Upper lobe of left lung (tissue), 6 donors: ENCODE data around the gene FAT1. TPM values are rescaled to one million over a fixed set of nuclear protein-coding genes. Genes with fewer than 3 reads are reported as not detected.

Experiments used
- ATAC-seq, 2 donors: fragments of 200-7000 bp; cut with Tn5 transposase; one replicate each; pipeline ENCODE4 v1.9.1; 2022; ENCODE audit warnings: mild to moderate bottlenecking in 2 of 2, moderate library complexity in 2 of 2; ENCODE audit not compliant: low FRiP score in 2 of 2
- DNase-seq, 2 donors: peaks; one replicate each; pipeline ENCODE4 v3.0.0-alpha.2; 2019 to 2020
- H3K27ac ChIP-seq, 4 donors: fragments of 200-600 bp; sonication (generic); one replicate each; pipeline ENCODE4 v1.5.1; 2016 to 2019
- H3K27me3 ChIP-seq, 4 donors: fragments of 200-600 bp; sonication (generic); one replicate each; pipeline ENCODE4 v1.5.1; 2017 to 2019
- H3K36me3 ChIP-seq, 4 donors: fragments of 200-600 bp; sonication (generic); one replicate each; pipeline ENCODE4 v1.5.1; 2016 to 2019
- H3K4me1 ChIP-seq, 4 donors: fragments of 200-600 bp; sonication (generic); one replicate each; pipeline ENCODE4 v1.5.1; 2018 to 2019
- H3K4me3 ChIP-seq, 4 donors: fragments of 200-600 bp; sonication (generic); one replicate each; pipeline ENCODE4 v1.5.1; 2017 to 2019; ENCODE audit warnings: mild to moderate bottlenecking in 2 of 4, moderate library complexity in 1 of 4
- H3K9me3 ChIP-seq, 4 donors: fragments of 200-600 bp; sonication (generic); one replicate each; pipeline ENCODE4 v1.5.1; 2018 to 2019
- CTCF ChIP-seq, 6 experiments: fragments of 450-650 bp in 4 of 6; fragments of 200-600 bp in 2 of 6; sonication (generic) in 2 of 6; IDR thresholded peaks; one replicate each; pipeline ENCODE4 v1.5.1; 2016 to 2019; ENCODE audit warnings: antibody characterized with exemption in 6 of 6
- EP300 ChIP-seq, 4 donors: sonication (generic); formaldehyde crosslinking; IDR thresholded peaks; one replicate each; pipeline ENCODE4 v1.5.1; 2017; ENCODE audit warnings: antibody characterized with exemption in 4 of 4, control low read depth in 2 of 4
- POLR2A ChIP-seq, 4 donors: fragments of 450-650 bp; IDR thresholded peaks; one replicate each; pipeline ENCODE4 v1.5.1; 2016 to 2017; ENCODE audit warnings: antibody characterized with exemption in 4 of 4, mild to moderate bottlenecking in 2 of 4
- POLR2AphosphoS5 ChIP-seq, 2 donors: sonication (generic); formaldehyde crosslinking; IDR thresholded peaks; one replicate each; pipeline ENCODE4 v1.5.1; 2017; ENCODE audit warnings: antibody characterized with exemption in 2 of 2
- WGBS, 2 donors: methylation state at CpG; one replicate each; pipeline ENCODE4 v1.1.5; 2017 to 2018; 5-methylcytosine and 5-hydroxymethylcytosine counted together
- total RNA-seq, 6 donors: library from RNA; depleted of rRNA in 4 of 6; stranded (reverse); fragments of >200 nt in 4 of 6; gene quantifications; one replicate each; pipeline versions ENCODE4 v1.1.0 to v1.2.1, GENCODE V29; 2016 to 2021
- donor health status: DM: no; HTN: no; CAD: no; lungs with moderate emphysema.
- donor health status: DM: no; HTN: yes; CAD: no; lungs with severe emphysema.

Gene FAT1
- total RNA-seq, 6 donors from 2014 or later = 42.8 to 92.2 (median 77.4) TPM

- TF ChIP-seq POLR2A (IDR thresholded peaks at IDR 0.05) = no peak
- TF ChIP-seq EP300 (IDR thresholded peaks at IDR 0.05) = no peak
- TF ChIP-seq CTCF (IDR thresholded peaks at IDR 0.05) = no peak
- TF ChIP-seq POLR2AphosphoS5 (IDR thresholded peaks at IDR 0.05) = no peak
- Histone ChIP-seq H3K27ac (no peak overlapping the region), H3K36me3 (no peaks in the 10 kb centered on the region), H3K4me1 (no peaks in the 10 kb centered on the region), H3K27me3 (no peaks in the 10 kb centered on the region), H3K4me3 (no peak overlapping the region), H3K9me3 (peaks cover 0 to 4% (median 0%) of the 10 kb centered on the region in 4 donors)
- DNase-seq = no peak
- no peak for ATAC-seq
- WGBS, 2 donors = 87 to 90% methylated on average over 3 to 4 of the region's 4 CpGs
These were observed 181.9 kb downstream of the FAT1 start for GRCh38 chr4:186541801-186542200.

- Histone ChIP-seq H3K4me1 (no peaks in the 10 kb centered on the region), H3K36me3 (no peaks in the 10 kb centered on the region), H3K27ac (no peak overlapping the region), H3K27me3 (no peaks in the 10 kb centered on the region), H3K9me3 (peaks cover 0 to 4% (median 0%) of the 10 kb centered on the region in 4 donors), H3K4me3 (no peak overlapping the region)
- TF ChIP-seq CTCF (IDR thresholded peaks at IDR 0.05) = no peak
- TF ChIP-seq EP300 (IDR thresholded peaks at IDR 0.05) = no peak
- TF ChIP-seq POLR2A (IDR thresholded peaks at IDR 0.05) = no peak
- no peak for TF ChIP-seq POLR2AphosphoS5 (IDR thresholded peaks at IDR 0.05)
- ATAC-seq (no peak), DNase-seq (no peak)
- 78 to 81% methylated on average over 19 of the region's 19 CpGs for WGBS, 2 donors
These were observed 185.7 kb downstream of the FAT1 start for GRCh38 chr4:186537843-186538521.

Other genes starting within 250 kb of the FAT1 start
- not detected for gene MTNR1A, start 168.3 kb downstream of the FAT1 start, total RNA-seq